ENCODE measurements around the gene CERS1.

DNA sequence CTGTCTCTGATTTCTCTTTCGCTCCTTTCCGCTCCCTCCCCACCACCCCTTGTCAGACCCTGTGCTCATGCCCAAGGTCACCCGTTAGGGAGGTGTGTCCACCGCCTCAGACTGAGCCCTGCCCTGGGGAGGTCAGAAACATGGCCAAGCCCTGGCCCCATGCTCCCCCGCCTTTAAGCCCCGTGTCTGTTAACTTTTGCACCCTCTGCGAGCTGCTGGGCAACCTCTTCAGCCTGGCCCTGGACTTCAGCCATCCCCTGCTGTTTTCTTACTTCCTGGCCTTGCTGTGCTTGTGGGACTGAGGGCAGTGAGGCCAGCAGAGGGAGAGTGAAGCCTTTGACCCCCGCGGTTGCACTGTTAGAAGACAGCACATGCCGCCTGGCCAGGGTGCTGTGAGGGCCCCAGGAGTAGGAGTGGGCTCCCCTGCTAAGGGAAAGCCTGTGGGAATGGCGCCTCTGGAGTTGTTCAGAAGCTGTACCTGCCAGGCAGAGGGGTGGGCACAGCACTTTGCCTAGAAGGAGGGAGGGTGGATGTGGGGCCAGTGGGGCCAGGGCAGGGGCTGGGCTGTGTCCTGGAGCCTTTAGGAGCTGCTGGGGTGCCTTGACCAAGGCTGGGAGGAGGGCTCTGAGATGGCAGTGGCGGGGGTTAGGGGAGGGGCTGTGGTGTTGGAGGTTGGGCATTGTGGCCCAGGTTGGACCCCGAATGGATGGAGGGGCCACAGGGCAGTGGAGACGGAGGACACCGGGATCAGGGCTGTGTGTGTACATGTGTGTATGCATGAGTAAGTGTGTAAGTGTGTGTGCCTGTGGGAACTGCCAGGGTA is 56.3 kb downstream of the CERS1 start:
- TF ChIP-seq POLR2A (IDR thresholded peaks at IDR 0.05) (no peak), EP300 (IDR thresholded peaks at IDR 0.05) (no peak)
- TF ChIP-seq, protein P1, sequence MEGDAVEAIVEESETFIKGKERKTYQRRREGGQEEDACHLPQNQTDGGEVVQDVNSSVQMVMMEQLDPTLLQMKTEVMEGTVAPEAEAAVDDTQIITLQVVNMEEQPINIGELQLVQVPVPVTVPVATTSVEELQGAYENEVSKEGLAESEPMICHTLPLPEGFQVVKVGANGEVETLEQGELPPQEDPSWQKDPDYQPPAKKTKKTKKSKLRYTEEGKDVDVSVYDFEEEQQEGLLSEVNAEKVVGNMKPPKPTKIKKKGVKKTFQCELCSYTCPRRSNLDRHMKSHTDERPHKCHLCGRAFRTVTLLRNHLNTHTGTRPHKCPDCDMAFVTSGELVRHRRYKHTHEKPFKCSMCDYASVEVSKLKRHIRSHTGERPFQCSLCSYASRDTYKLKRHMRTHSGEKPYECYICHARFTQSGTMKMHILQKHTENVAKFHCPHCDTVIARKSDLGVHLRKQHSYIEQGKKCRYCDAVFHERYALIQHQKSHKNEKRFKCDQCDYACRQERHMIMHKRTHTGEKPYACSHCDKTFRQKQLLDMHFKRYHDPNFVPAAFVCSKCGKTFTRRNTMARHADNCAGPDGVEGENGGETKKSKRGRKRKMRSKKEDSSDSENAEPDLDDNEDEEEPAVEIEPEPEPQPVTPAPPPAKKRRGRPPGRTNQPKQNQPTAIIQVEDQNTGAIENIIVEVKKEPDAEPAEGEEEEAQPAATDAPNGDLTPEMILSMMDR (IDR thresholded peaks at IDR 0.05), result no peak

Data from ovary (tissue), 3 donors.